Spleen (tissue), 11 donors: ENCODE results near the gene ARHGAP6. TPM values are rescaled to one million over a fixed set of nuclear protein-coding genes. Genes with fewer than 3 reads are reported as not detected.

Experiments
- DNase-seq: peaks from one replicate; pipeline ENCODE4 v3.0.0-alpha.2; 2020
- H3K27ac ChIP-seq, 8 donors: fragments of 200-600 bp; sonication (generic) in 7 of 8; 1 replicate in 4 of 8; 2 replicates in 4 of 8; pipeline versions ENCODE4 v1.5.0 to v1.8.0; 2016 to 2021; ENCODE audit warnings: inconsistent platforms in 4 of 8, mild to moderate bottlenecking in 4 of 8, moderate library complexity in 1 of 8
- H3K27me3 ChIP-seq, 7 donors: fragments of 200-600 bp; sonication (generic) in 6 of 7; replicated peaks in 1 of 7; 1 replicate in 4 of 7; 2 replicates in 3 of 7; pipeline versions ENCODE4 v1.5.0 to v1.8.0; 2016 to 2021; ENCODE audit warnings: inconsistent platforms in 3 of 7, mild to moderate bottlenecking in 1 of 7
- H3K36me3 ChIP-seq, 6 donors: fragments of 200-600 bp; sonication (generic) in 5 of 6; 1 replicate in 4 of 6; 2 replicates in 2 of 6; pipeline versions ENCODE4 v1.5.0 to v1.8.0; 2016 to 2021; ENCODE audit warnings: inconsistent platforms in 2 of 6
- H3K4me1 ChIP-seq, 6 donors: fragments of 200-600 bp; sonication (generic) in 5 of 6; 1 replicate in 3 of 6; 2 replicates in 3 of 6; pipeline versions ENCODE4 v1.5.0 to v1.8.0; 2016 to 2021; ENCODE audit warnings: inconsistent platforms in 3 of 6
- H3K4me3 ChIP-seq, 8 donors: fragments of 200-600 bp; sonication (generic) in 7 of 8; 1 replicate in 4 of 8; 2 replicates in 4 of 8; pipeline versions ENCODE4 v1.5.0 to v1.8.0; 2016 to 2021; ENCODE audit warnings: inconsistent platforms in 4 of 8, mild to moderate bottlenecking in 4 of 8, moderate library complexity in 2 of 8
- H3K9me3 ChIP-seq, 8 donors: fragments of 200-600 bp; sonication (generic) in 7 of 8; 1 replicate in 4 of 8; 2 replicates in 4 of 8; pipeline versions ENCODE4 v1.5.0 to v1.8.0; 2016 to 2021; ENCODE audit warnings: inconsistent platforms in 4 of 8
- POLR2A ChIP-seq, 3 donors: fragments of 450-650 bp; IDR thresholded peaks; one replicate each; pipeline ENCODE4 v1.5.1; 2017; ENCODE audit warnings: antibody characterized with exemption in 3 of 3, mild to moderate bottlenecking in 1 of 3
- POLR2AphosphoS5 ChIP-seq, 3 donors: sonication (generic); formaldehyde crosslinking; IDR thresholded peaks; one replicate each; pipeline ENCODE4 v1.5.1; 2017; ENCODE audit warnings: antibody characterized with exemption in 3 of 3
- WGBS, 5 donors: extraction: QIAGEN DNeasy Blood & Tissue Kit in 3 of 5; methylation state at CpG; one replicate each; pipeline versions ENCODE4 v1.1.5 to v1.1.7; 2013 to 2018; 5-methylcytosine and 5-hydroxymethylcytosine counted together
- intact Hi-C: fragments of 100-400 bp; cut with DNase I; formaldehyde crosslinking; loops from one replicate; pipeline ENCODE4 v1.15.0; 2023; ENCODE audit warnings: low total_unique reads
- microRNA-seq, 3 donors: library from miRNA; unstranded; fragments of <30 nt; microRNA quantifications; one replicate each; pipeline versions ENCODE4 to v1.1.0, GENCODE V29; 2019 to 2020
- polyA plus RNA-seq, 3 donors: library from polyadenylated mRNA; stranded (reverse); fragments of 200-250 nt; gene quantifications; one replicate each; pipeline ENCODE4 v1.2.1, GENCODE V29; 2013
- small RNA-seq, 4 donors: library from RNA; depleted of rRNA; stranded (forward); fragments of <200 nt; gene quantifications; one replicate each; pipeline ENCODE3, GENCODE V24; 2016
- total RNA-seq, 7 donors: library from RNA; depleted of rRNA in 3 of 7; stranded (reverse); fragments of >200 nt in 3 of 7; fragmentation: NEBNext Ultra II Directional in 4 of 7; extraction: Animal tissue kit (Norgen Biotek cat#: 25700) in 4 of 7; gene quantifications; one replicate each; pipeline versions ENCODE4 v1.1.0 to v1.2.1, GENCODE V29; 2016 to 2021
- TF ChIP-seq, protein P1 (sequence below), 11 experiments: fragments of 200-600 bp in 7 of 11; fragments of 450-650 bp in 4 of 11; sonication (generic) in 4 of 11; IDR thresholded peaks in 8 of 11; conservative IDR thresholded peaks in 3 of 11; 1 replicate in 7 of 11; 2 replicates in 4 of 11; pipeline versions ENCODE4 v1.4.0 to v1.8.0; 2016 to 2021; ENCODE audit warnings: antibody characterized with exemption in 11 of 11, inconsistent platforms in 4 of 11, mild to moderate bottlenecking in 1 of 11
- donor health status: healthy with polysubstance abuse.
- donor health status: DM: no; HTN: no; CAD: no; lungs with moderate emphysema.
- donor health status: DM: no; HTN: no; CAD: no.
- donor health status: Bipolar disorder and iron deficiency.
- donor health status: healthy.
- donor health status: DM: no; HTN: no; CAD: no.
- donor health status: DM: yes; HTN: yes; CAD: no.

Gene ARHGAP6
- total and polyA plus RNA-seq, 10 donors = 2.0 to 20.8 (median 12.7) TPM

DNA sequence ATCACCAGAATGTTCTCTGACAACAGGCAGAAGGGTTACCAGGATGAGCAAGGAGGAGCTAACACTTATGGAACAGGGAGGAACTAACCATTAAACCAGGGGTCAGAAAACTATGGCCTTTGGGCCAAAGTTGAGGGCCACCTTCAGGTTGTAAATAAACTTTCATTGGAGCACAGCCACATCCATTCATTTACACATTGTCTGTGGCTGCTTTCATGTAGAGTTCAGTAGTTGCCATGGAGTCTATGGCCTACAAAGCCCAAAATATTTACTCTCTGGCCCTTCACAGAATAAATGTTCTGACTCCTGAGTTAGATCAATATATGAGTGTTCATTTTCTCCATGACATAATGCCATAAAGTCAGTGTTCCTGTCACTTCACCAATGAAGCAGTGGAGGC lies 567.8 kb downstream of the ARHGAP6 start:
- Histone ChIP-seq H3K27me3 (no peaks in the 10 kb centered on the region), H3K9me3 (no peaks in the 10 kb centered on the region), H3K36me3 (no peaks in the 10 kb centered on the region), H3K4me1 (no peaks in the 10 kb centered on the region), H3K4me3 (no peak overlapping the region), H3K27ac (no peak overlapping the region)
- DNase-seq = no peak
- TF ChIP-seq, protein P1, sequence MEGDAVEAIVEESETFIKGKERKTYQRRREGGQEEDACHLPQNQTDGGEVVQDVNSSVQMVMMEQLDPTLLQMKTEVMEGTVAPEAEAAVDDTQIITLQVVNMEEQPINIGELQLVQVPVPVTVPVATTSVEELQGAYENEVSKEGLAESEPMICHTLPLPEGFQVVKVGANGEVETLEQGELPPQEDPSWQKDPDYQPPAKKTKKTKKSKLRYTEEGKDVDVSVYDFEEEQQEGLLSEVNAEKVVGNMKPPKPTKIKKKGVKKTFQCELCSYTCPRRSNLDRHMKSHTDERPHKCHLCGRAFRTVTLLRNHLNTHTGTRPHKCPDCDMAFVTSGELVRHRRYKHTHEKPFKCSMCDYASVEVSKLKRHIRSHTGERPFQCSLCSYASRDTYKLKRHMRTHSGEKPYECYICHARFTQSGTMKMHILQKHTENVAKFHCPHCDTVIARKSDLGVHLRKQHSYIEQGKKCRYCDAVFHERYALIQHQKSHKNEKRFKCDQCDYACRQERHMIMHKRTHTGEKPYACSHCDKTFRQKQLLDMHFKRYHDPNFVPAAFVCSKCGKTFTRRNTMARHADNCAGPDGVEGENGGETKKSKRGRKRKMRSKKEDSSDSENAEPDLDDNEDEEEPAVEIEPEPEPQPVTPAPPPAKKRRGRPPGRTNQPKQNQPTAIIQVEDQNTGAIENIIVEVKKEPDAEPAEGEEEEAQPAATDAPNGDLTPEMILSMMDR (IDR thresholded peaks at IDR 0.05 in 8 of 11, conservative IDR thresholded peaks at IDR 0.05 in 3 of 11) = no peak
- TF ChIP-seq POLR2AphosphoS5 (IDR thresholded peaks at IDR 0.05) = no peak
- no peak for TF ChIP-seq POLR2A (IDR thresholded peaks at IDR 0.05)
- intact Hi-C loops = no loop called here

DNA sequence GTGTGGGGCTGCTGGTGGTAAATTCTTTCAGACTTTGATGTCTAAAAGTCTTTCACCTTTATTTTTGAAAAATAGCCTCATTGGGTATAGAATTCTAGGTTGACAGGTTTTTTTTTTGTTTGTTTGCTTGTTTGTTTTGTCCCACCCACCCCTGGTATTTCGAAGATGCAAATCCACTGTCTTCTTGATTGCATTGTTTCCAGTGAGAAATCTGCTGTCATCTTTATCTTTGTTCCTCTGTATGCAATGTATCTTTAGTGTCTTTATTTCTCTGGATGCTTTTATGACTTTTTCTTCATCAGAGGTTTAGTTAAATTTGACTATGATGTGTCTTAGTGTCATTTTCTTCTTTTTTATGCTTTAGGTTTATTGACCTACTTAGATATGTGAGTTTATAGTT lies 575.9 kb downstream of the ARHGAP6 start:
- WGBS, 5 donors = 84 to 100% (median 90%) methylated on average over 1 of the region's 1 CpG
- no peak overlapping the region for H3K4me3 ChIP-seq
- H3K4me1 ChIP-seq = no peaks in the 10 kb centered on the region
- H3K27ac ChIP-seq = no peak overlapping the region
- intact Hi-C loops = no loop called here
- no peaks in the 10 kb centered on the region for H3K36me3 ChIP-seq
- TF ChIP-seq, protein P1 (IDR thresholded peaks at IDR 0.05 in 8 of 11, conservative IDR thresholded peaks at IDR 0.05 in 3 of 11) = no peak
- TF ChIP-seq POLR2AphosphoS5 (IDR thresholded peaks at IDR 0.05) (no peak), POLR2A (IDR thresholded peaks at IDR 0.05) (no peak)
- DNase-seq = no peak
- no peaks in the 10 kb centered on the region for H3K27me3 ChIP-seq
- H3K9me3 ChIP-seq = peaks cover 6 to 34% (median 18%) of the 10 kb centered on the region in 8 donors

Small RNA genes lying within 50 kb of the gene (microRNA-seq; reads per million reads assigned to microRNA genes)
- 0.36 to 1.7 (median 1.4) reads per million in 3 donors for gene MIR548AX

Small RNA genes lying within 50 kb of the gene (small RNA-seq; reads per million reads assigned to genes)
- 0 reads per million in 4 donors for gene MIR548AX
- 0 reads per million in 4 donors for gene RF00019
- gene RF02271 = 0 reads per million in 4 donors

Other genes starting within 250 kb of the ARHGAP6 start
- gene MSL3, start 92.3 kb upstream of the ARHGAP6 start, total RNA-seq = 100 to 1,000 TPM in 1 of 7 donors, 10 to 100 TPM in 6; 51.5 to 100 (median 64.6) TPM
- gene MSL3, start 92.3 kb upstream of the ARHGAP6 start, polyA plus RNA-seq = 100 to 1,000 TPM in 1 of 3 donors, 10 to 100 TPM in 2; 57.7 to 120 (median 78.8) TPM